Body of pancreas (tissue), 4 donors: ENCODE measurements around the gene CAMK1D. TPM values are rescaled to one million over a fixed set of nuclear protein-coding genes. Genes with fewer than 3 reads are reported as not detected.

ENCODE experiments used
- ATAC-seq: fragments of 150-250 bp; one replicate; pipeline ENCODE4 v1.9.1; 2016
- DNase-seq, 4 donors: peaks; one replicate each; pipeline ENCODE4 v3.0.0-alpha.2; 2019
- H3K27ac ChIP-seq, 4 donors: fragments of 200-600 bp; sonication (generic); 1 replicate in 3 of 4; 2 replicates in 1 of 4; pipeline versions ENCODE4 v1.5.1 to v1.6.1; 2016 to 2019; ENCODE audit warnings: mild to moderate bottlenecking in 1 of 4, mixed read lengths in 1 of 4, moderate library complexity in 1 of 4
- H3K27me3 ChIP-seq, 2 donors: fragments of 200-600 bp; sonication (generic); one replicate each; pipeline ENCODE4 v1.6.0; 2016; ENCODE audit warnings: mild to moderate bottlenecking in 1 of 2
- H3K36me3 ChIP-seq, 2 donors: fragments of 200-600 bp; sonication (generic); replicated peaks in 1 of 2; 2 replicates each; pipeline ENCODE4 v1.5.1; 2016; ENCODE audit warnings: low read depth in 2 of 2; ENCODE audit not compliant: insufficient read depth in 1 of 2
- H3K4me1 ChIP-seq: fragments of 200-600 bp; sonication (generic); one replicate; pipeline ENCODE4 v1.6.0; 2016
- H3K4me3 ChIP-seq, 2 donors: fragments of 200-600 bp; sonication (generic); 1 replicate in 1 of 2; 2 replicates in 1 of 2; pipeline ENCODE4 v1.5.1; 2016 to 2019
- H3K9me3 ChIP-seq, 3 donors: fragments of 200-600 bp; sonication (generic); 1 replicate in 2 of 3; 2 replicates in 1 of 3; pipeline ENCODE4 v1.5.1; 2016
- CTCF ChIP-seq, 7 experiments: fragments of 450-650 bp in 4 of 7; fragments of 200-600 bp in 3 of 7; sonication (generic) in 3 of 7; IDR thresholded peaks; one replicate each; pipeline ENCODE4 v1.5.1; 2016 to 2019; ENCODE audit warnings: antibody characterized with exemption in 7 of 7
- POLR2A ChIP-seq, 3 donors: fragments of 450-650 bp; IDR thresholded peaks; one replicate each; pipeline ENCODE4 v1.6.1; 2016; ENCODE audit warnings: antibody characterized with exemption in 3 of 3, mild to moderate bottlenecking in 2 of 3
- WGBS, 2 donors: methylation state at CpG; one replicate each; pipeline ENCODE4 v1.1.5; 2017; 5-methylcytosine and 5-hydroxymethylcytosine counted together
- intact Hi-C: fragments of 100-400 bp; cut with DNase I; formaldehyde crosslinking; loops from one replicate; pipeline ENCODE4 v1.15.1; 2023
- total RNA-seq, 2 donors: library from RNA; depleted of rRNA; stranded (reverse); fragments of >200 nt; gene quantifications; one replicate each; pipeline ENCODE4 v1.1.0, GENCODE V29; 2016

Gene CAMK1D
- total RNA-seq, 2 donors from 2014 or later = 12.5 to 14.2 TPM

- Histone ChIP-seq H3K4me3 (no peak overlapping the region), H3K9me3 (no peaks in the 10 kb centered on the region), H3K36me3 (no peaks in the 10 kb centered on the region), H3K27ac (no peak overlapping the region), H3K4me1 (no peaks in the 10 kb centered on the region), H3K27me3 (no peaks in the 10 kb centered on the region)
- DNase-seq = no peak
- intact Hi-C loops = no loop called here
- no peak for TF ChIP-seq CTCF (IDR thresholded peaks at IDR 0.05)
- no peak for TF ChIP-seq POLR2A (IDR thresholded peaks at IDR 0.05)
- 87 to 91% methylated on average over 5 of the region's 5 CpGs for whole genome bisulfite sequencing, 2 donors
- ATAC-seq = no peak
These were observed 206.7 kb downstream of the CAMK1D start for GRCh38 chr10:12556039-12556438.

GRCh38 chr10:12559578-12560178 lies 210.3 kb downstream of the CAMK1D start:
- no peaks in the 10 kb centered on the region for H3K4me1 ChIP-seq
- intact Hi-C loops = no loop called here
- no peaks in the 10 kb centered on the region for H3K27me3 ChIP-seq
- TF ChIP-seq POLR2A (IDR thresholded peaks at IDR 0.05) = no peak
- TF ChIP-seq CTCF (IDR thresholded peaks at IDR 0.05) = no peak
- ATAC-seq (no peak), DNase-seq (no peak)
- H3K4me3 ChIP-seq = no peak overlapping the region
- WGBS, 2 donors = 73 to 75% methylated on average over 10 to 11 of the region's 11 CpGs
- no peak overlapping the region for H3K27ac ChIP-seq
- H3K9me3 ChIP-seq = no peaks in the 10 kb centered on the region
- no peaks in the 10 kb centered on the region for H3K36me3 ChIP-seq

GRCh38 chr10:12561307-12561706 lies 212.0 kb downstream of the CAMK1D start:
- Histone ChIP-seq H3K9me3 (no peaks in the 10 kb centered on the region), H3K27me3 (no peaks in the 10 kb centered on the region), H3K4me3 (no peak overlapping the region), H3K4me1 (no peaks in the 10 kb centered on the region), H3K27ac (no peak overlapping the region), H3K36me3 (no peaks in the 10 kb centered on the region)
- WGBS, 2 donors = 91 to 92% methylated on average over 8 of the region's 8 CpGs
- DNase-seq (no peak), ATAC-seq (no peak)
- intact Hi-C loops = no loop called here
- TF ChIP-seq POLR2A (IDR thresholded peaks at IDR 0.05) (no peak), CTCF (IDR thresholded peaks at IDR 0.05) (no peak)

- no peak for ATAC-seq
- intact Hi-C loops = no loop called here
- TF ChIP-seq CTCF (IDR thresholded peaks at IDR 0.05) = no peak
- TF ChIP-seq POLR2A (IDR thresholded peaks at IDR 0.05) = no peak
These were observed 212.4 kb downstream of the CAMK1D start for GRCh38 chr10:12561720-12562119.

GRCh38 chr10:12563489-12563888 lies 214.1 kb downstream of the CAMK1D start:
- Histone ChIP-seq H3K27ac (no peak overlapping the region), H3K4me1 (peaks cover 11% of the 10 kb centered on the region), H3K9me3 (no peaks in the 10 kb centered on the region), H3K36me3 (no peaks in the 10 kb centered on the region), H3K27me3 (no peaks in the 10 kb centered on the region), H3K4me3 (no peak overlapping the region)
- ATAC-seq = no peak
- 91% methylated on average over 3 of the region's 3 CpGs for WGBS, 2 donors
- intact Hi-C loops = no loop called here
- TF ChIP-seq POLR2A (IDR thresholded peaks at IDR 0.05) (no peak), CTCF (IDR thresholded peaks at IDR 0.05) (no peak)
- DNase-seq = no peak

More at GRCh38 chr10:12561720-12562119, 212.4 kb downstream of the CAMK1D start:
- no peak overlapping the region for H3K4me3 ChIP-seq
- H3K4me1 ChIP-seq = peaks cover under 1% of the 10 kb centered on the region
- no peak for DNase-seq
- no peaks in the 10 kb centered on the region for H3K27me3 ChIP-seq
- H3K36me3 ChIP-seq = no peaks in the 10 kb centered on the region
- H3K27ac ChIP-seq = no peak overlapping the region
- H3K9me3 ChIP-seq = no peaks in the 10 kb centered on the region
